ENCODE data around the gene CEP68.
"Not testable (repeated sequence)": the region's sequence is repeated elsewhere in the genome, so short reads cannot be mapped to it uniquely, and the experiment has no call there.

Gene CEP68

DNA sequence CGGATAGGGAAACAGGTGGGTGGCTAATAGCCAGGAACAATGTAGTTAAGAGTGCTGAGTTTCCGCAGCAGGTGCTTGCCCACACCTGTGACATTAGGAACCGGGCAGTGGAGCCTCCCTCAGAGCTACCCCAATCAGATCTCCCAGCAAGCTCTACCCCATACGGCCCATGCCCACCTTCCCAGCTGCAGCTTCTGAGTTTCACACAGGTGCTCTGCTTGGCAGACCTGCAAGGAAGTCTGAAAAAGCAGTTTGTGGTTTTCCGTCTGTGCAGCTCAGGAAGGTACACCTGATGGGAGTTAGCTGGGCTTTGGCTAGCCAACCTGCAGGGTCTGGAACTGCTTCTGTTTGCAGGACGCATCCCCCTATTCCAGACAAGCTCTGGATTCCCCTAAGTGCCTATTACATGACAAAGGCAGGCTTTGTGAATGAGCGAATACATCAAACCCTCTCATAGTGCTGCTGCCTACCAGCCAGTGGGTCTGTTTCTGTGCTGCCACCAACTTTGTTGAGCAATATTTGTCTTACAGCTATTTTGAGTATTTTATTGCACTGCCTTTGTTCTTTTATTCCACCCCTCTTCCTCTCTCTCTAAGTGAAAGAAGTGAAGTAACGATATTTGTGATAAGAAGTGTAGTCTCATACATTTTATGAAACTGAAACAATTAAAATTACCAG lies 24.7 kb upstream of the CEP68 start:
- DNase-seq, result no peak

DNA sequence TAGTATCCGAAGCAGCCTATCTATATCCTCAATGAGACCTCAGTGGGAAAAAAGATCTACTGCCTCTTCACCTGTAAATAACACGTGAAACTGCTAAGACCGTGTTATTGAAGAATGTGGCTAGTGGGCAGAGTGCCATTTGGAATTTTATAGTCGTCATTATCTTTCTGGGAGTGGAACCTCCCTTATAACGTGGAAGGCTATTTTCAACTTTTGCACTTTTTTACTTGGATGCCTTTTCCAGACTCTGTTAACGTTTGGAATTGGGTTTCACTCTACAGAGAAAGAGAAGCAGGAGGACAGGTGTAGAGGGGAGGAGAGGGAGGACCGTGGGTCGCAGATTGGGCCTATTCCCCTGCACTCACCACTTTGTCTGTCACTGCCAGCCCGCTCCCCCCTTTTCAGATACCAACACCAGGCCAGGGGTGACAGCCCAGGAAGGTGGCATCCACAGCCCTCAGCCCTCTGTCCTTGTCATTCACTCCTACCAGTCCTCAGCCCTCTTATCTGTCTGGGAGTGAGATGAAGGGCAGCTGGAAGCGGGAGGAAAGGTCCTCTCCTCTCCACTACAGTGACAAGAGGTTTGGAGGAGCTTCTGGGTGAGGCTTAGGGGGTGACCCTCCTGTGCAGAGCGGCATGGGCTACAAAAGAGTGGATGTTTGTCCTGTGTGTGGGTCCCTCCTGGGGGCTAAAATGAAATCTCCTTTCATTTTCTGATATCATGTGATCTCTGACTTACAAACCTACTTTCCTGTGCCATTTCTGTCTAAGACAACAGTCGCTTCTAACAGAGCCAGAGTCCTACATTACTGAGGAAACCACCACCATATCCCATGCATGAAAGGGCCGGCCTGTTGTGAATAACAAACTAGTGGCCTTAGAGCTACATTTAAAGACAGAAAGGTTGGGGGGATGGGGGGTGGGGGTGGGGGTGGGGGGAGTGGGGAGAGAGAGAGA lies 23.9 kb upstream of the CEP68 start:
- DNase-seq, result no peak

DNA sequence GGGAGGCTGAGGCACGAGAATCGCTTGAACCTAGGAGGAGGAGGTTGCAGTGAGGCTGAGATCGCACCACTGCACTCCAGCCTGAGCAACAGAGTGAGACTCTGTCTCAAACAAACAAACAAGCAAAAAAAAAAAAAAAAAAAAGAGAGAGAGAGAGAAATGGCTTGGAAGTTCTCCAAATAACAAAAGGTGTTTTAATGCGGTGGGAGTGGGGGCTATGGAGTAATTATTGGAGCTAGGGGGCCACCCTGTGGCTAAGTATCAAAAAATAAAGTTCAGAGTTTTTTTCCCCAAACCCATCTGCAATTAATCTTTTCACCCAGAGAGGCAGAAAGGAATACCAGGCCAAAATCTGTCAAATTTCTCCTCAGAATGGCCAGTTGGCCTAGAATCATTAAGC lies 23.0 kb upstream of the CEP68 start:
- peak in 1 of 2 donors; percentile 23 for DNase-seq

DNA sequence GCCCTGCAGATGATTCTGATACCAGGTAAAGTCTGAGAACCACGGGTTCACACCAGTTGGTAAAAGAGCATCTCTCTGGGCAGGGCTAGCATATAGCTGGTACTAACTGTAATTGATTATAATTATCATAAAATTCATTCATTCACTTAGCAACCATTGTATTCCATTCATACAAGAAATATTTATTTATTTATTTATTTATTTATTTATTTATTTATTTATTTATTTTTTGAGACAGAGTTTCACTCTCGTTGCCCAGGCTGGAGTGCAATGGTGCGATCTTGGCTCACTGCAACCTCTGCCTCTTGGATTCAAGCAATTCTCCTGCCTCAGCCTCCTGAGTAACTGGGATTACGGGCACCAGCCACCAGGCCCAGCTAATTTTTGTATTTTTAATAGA lies 22.5 kb upstream of the CEP68 start:
- DNase-seq, result not testable (repeated sequence)

DNA sequence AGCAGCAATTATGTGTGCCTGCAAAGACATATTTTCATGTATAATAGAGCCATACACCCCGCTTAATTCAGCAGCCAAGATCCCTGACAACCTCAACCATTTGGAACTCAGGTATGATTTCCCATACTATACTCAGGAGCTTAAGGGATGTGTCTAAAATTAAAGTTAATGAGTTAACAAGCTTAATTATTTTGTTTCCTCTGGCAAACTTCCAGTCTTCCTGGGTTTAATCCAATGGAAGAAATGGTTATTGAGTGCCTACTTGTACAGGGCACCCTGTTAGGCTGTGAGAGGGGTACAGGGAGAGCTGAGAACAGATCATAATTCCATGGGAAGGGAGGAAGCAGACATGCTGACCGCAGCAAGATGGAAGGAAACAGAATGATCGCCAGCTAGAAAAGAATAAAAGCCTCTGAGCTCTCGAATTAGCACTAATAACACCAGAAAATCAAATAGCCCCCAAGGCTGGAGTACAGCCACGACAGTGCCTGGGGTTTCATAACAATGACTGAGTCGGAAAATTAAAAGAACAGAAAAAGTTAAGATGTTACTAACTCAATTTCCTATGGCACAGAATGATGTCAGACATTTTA lies 20.8 kb upstream of the CEP68 start:
- no peak for DNase-seq

GRCh38 chr2:65037178-65037577 lies 19.0 kb upstream of the CEP68 start:
- DNase-seq, result no peak

DNA sequence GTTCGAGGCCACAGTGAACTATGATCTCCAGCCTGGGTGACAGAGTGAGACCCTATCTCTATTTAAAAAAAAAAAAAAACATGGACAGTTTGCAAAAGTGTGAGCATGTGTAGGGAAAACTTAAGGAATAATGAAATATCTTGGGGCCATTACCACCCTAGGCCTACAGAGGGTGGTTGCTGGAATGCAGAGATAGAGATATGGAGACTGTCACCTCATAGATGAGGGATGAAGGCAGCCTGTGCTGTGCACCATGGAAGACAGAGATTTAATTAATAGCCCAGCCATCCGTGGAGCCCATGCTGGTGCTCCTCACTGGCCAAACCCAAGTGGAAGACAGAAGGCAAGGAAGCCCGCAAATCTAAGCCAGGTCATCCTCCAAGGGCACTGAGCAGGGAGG lies 16.6 kb upstream of the CEP68 start:
- DNase-seq, result no peak

- DNase-seq, result peak; percentile 18 to 66
Observed at GRCh38 chr2:65040400-65041261, 15.6 kb upstream of the CEP68 start.

- DNase-seq, result no peak
Observed at GRCh38 chr2:65043001-65043400, 13.2 kb upstream of the CEP68 start.

DNA sequence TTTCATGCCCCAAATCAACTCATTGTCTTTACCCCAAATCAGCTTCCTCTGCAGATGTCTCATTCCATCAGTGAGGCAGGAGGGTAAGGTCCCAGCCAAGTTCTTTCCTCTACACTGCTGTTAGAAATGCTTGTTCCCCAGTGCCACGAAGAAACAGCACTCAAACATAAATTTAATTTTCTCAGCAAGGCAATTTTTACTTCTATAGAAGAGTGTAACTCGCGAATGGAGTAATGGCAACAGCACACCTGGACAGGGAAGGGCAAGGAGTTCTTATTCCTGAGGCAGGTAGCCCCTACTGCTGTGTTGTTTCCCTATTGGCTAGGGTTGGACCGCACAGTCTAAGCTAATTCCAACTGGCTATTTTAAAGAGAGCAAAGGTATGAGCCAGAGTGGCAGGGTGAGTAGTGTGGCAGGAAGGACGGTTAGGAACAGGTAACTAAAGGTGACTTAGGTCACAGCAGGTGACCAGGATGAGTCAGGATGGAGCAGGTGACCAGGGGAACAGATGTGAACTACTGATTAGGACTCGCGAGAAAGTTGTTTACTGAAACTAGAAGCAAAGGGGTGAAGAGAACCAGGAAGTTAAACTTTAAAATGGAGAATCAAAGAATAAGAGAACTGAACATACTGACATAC lies 12.0 kb upstream of the CEP68 start:
- DNase-seq, result peak in 1 of 2 donors; percentile 56

GRCh38 chr2:65045651-65046050 lies 10.6 kb upstream of the CEP68 start:
- no peak for DNase-seq

DNA sequence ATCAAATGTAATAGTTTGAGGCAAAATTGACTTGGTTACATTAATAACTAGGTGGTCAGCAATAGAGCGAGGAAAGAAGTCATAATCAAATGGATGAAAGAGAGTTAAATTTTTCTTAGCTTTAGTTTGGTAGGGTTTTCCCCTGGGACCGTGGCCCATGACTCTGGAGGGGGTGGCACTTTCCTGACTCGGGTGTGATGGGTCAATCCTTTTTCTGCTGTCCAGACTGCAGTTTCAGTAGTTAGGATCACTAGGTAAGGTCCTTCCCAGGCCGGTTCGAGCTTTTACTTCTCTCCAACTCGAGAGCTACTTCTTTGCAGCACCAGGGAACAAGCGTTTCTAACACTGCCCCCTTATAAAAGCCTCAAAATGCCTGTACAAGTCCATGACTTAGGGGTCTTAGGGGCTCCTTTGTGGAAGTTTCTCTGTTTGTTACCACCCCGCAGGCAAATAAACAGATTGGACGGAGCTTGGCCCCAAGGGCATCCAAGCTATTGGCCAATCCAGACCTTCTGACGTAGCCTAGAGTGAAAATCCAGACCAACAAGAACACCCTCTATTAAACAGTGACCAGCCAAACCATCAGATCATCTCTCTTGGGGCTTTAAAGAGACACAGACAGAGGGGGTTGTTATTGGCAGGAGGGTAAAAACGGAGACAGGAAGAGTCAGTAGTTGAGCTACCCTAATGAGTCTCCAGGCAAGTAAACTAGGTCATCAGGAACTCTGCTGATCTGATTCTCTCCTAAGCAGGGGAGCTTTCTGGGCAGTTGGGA lies 9.4 kb upstream of the CEP68 start:
- DNase-seq, result no peak

DNA sequence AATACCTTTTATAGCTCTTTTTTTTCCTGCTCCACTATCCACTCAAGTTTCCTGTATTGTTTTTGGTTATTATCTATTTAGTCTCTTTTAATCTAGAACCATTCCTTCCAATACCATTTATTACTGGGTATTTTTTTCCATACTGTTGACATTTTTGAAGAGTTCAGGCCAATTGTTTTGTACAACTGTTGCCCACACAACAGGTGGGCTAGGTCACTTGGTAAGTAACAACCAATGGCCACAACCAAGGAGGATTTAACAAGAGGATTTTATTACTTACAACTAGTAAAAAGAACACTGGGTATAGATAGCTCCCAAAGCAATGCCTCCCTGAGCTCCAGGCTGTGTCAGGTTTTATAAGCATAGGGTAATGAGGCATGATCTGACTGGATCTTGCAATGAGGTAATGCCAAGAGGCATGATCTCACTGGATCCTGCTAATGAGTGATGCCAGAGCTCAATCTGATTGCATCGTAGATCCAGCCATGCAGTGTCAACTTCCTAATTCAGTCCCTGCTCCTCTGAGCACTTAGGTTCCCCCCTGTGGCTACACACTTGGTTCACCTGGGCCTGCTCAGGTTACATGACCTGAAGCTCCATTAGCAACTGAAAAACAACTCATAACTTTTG lies 7.1 kb upstream of the CEP68 start:
- DNase-seq, result no peak

- no peak for DNase-seq
Observed at GRCh38 chr2:65050931-65051330, 5.3 kb upstream of the CEP68 start.

DNA sequence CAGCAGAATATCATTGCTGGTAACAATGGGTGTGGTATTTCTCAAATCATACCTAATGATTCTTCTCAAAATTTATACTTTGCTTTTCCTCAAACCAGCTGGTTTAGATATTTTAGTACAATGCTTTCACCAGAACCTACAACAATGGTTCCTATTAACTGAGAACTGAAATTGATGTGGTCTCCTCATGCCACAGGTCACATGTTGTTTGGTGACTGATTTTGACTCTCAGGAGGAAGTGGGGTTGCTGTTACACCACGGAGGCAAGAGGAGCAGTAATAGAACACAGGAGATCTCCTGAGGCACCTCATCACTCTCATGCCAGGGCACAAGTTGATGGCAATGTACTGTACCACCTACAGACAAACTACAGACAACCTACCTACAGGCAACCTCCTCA lies 3.0 kb upstream of the CEP68 start:
- peak in 1 of 2 donors; percentile 72 for DNase-seq

GRCh38 chr2:65054749-65055421 lies 1.3 kb upstream of the CEP68 start:
- DNase-seq, result peak in 1 of 2 donors; percentile 53

DNA sequence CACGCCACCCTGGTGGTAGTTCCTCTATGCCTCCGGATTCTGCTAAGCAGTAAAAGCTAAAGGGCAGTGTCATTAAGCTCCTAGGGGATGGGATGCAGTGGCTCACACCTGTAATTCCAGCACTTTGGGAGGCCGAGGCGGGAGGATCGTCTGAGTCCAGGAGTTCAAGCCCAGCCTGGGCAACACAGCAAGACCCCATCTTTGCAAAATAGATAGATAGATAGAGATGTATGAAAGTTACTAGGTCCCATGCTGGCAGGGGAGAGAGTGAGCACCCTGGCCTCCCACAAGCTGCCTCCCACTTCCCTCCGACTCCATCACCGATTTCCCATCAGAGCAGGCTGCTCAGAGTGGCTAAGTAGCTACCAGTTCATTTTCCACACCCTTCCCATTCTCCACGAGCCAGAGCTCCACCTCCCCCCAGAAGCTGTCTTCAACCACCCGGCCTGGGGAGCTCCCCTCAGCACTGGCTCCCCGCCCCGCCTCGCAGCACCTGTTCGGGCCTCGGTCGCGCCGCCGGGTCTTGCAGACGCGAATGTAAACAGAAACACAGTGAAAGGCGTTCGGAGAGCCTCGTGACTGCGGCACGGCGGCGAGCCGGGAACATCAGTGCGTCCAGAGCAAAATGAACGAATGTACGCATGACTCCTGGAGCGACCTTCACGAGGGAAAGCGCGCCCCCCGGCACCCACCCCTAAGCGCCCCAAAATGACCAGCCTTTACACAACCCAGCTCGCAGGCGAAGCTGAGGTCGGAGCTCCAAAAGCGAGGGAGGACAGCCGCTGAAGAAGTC lies 598 bp upstream of the CEP68 start:
- no peak for DNase-seq

GRCh38 chr2:65057054-65057375 lies 799 bp downstream of the CEP68 start:
- no peak for DNase-seq

DNA sequence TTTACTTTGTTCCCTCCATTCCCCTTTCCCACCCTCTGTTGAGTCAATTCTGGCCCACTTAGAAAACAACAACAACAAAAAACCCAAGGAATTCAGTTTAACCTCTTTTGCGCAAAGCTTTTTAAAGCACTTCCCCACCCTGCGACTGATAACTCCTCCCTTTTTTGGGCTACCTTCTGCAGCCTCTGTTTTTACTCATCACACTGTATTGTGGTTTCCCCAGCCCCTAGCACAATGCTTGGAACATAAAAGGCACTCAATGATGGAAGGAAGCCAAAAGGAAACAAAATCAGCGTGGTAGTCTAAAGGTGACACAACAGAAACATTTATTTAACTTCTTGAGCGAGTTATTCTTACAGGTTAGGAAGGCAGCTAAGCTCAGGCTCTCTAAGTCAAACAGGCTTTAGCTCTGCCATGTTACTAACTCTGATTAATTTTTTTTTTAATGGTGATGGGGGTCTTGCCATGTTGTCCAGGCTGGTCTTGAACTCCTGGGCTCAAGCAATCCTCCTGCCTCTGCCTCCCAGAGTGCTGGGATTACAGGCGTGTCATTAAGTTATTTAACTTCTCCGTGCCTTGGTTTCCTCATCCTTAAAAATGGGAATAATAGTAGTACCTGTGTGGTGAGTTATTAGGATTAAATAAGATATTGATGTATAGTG lies 1.3 kb downstream of the CEP68 start:
- DNase-seq, result peak in 1 of 2 donors; percentile 91

Measured in bone marrow (tissue), 2 donors.